H1 (cell line): ENCODE results near the gene VPS13D. TPM values are rescaled to one million over a fixed set of nuclear protein-coding genes. Genes with fewer than 3 reads are reported as not detected.

Experiments
- CTCF ChIA-PET: fragments of 300-600 bp; sonication (Branson Sonifier 250); formaldehyde crosslinking; loops from one replicate; lab custom pipeline; 2021; ENCODE audit not compliant: partially characterized antibody; lab: Charles Lee
- POLR2A ChIA-PET: fragments of 300-600 bp; sonication (Branson Sonifier 250); formaldehyde crosslinking; loops from one replicate; lab custom pipeline; 2021; ENCODE audit warnings: inconsistent platforms; ENCODE audit not compliant: partially characterized antibody; lab: Charles Lee
- DNase-seq, 2 experiments: peaks; one replicate each; pipeline versions ENCODE4 v3.0.0 to v3.0.0-alpha.2; 2010 to 2022; ENCODE audit warnings: low spot score in 2 of 2, low read depth in 1 of 2, mixed read lengths in 1 of 2
- FAIRE-seq: peaks from 2 replicates; lab custom pipeline; 2011; peaks lifted over from hg19 to GRCh38; lab: Jason Lieb, UNC
- H2AFZ ChIP-seq: 2 replicates; pipeline ENCODE4 v1.8.1; 2012; ENCODE audit warnings: low read length, inconsistent platforms
- H2AK5ac ChIP-seq: 2 replicates; pipeline ENCODE4 v1.6.1; 2013; ENCODE audit warnings: low read depth, low read length
- H2BK120ac ChIP-seq: replicated peaks from 2 replicates; pipeline ENCODE3; 2013; ENCODE audit warnings: low read depth, low read length, inconsistent platforms
- H2BK12ac ChIP-seq: 2 replicates; pipeline ENCODE4 v1.6.1; 2013; ENCODE audit warnings: low read depth, low read length
- H2BK15ac ChIP-seq: 2 replicates; pipeline ENCODE4 v1.6.1; 2013; ENCODE audit warnings: low read length
- H2BK20ac ChIP-seq: 2 replicates; pipeline ENCODE4 v1.6.1; 2013; ENCODE audit warnings: low read length
- H2BK5ac ChIP-seq: 2 replicates; pipeline ENCODE4 v1.6.1; 2013; ENCODE audit warnings: low read depth, low read length
- H3K14ac ChIP-seq: 2 replicates; pipeline ENCODE4 v1.6.1; 2013; ENCODE audit warnings: inconsistent platforms; ENCODE audit not compliant: insufficient read length
- H3K18ac ChIP-seq: 2 replicates; pipeline ENCODE4 v1.6.1; 2013; ENCODE audit warnings: low read length; ENCODE audit errors: extremely low read depth
- H3K23ac ChIP-seq: 2 replicates; pipeline ENCODE4 v1.6.1; 2013; ENCODE audit warnings: inconsistent platforms; ENCODE audit not compliant: insufficient read length
- H3K23me2 ChIP-seq: 2 replicates; pipeline ENCODE4 v1.6.1; 2013; ENCODE audit warnings: low read depth, low read length
- H3K27ac ChIP-seq: 2 replicates; pipeline ENCODE4 v1.6.1; 2011; ENCODE audit warnings: low read depth, low read length, inconsistent platforms
- H3K27me3 ChIP-seq, 4 experiments: replicated peaks in 1 of 4; 1 replicate in 1 of 4; 2 replicates in 3 of 4; pipeline versions ENCODE4 v1.6.1 to v1.8.1; 2011 to 2013; ENCODE audit warnings: low read length in 3 of 4, mild to moderate bottlenecking in 3 of 4, inconsistent platforms in 2 of 4, mixed read lengths in 2 of 4, moderate library complexity in 1 of 4; ENCODE audit not compliant: control insufficient read depth in 3 of 4, insufficient read depth in 3 of 4; ENCODE audit errors: extremely low read depth in 1 of 4
- H3K36me3 ChIP-seq, 4 experiments: 2 replicates each; pipeline versions ENCODE4 v1.6.1 to v1.8.1; 2011 to 2013; ENCODE audit warnings: mild to moderate bottlenecking in 4 of 4, low read length in 3 of 4, moderate library complexity in 2 of 4, control low read depth in 1 of 4, inconsistent platforms in 1 of 4; ENCODE audit not compliant: insufficient read depth in 4 of 4, control insufficient read depth in 2 of 4
- H3K4ac ChIP-seq: replicated peaks from 2 replicates; pipeline ENCODE3; 2013; ENCODE audit warnings: low read length, low read depth, mixed read lengths, inconsistent platforms; ENCODE audit not compliant: insufficient read length
- H3K4me1 ChIP-seq, 4 experiments: replicated peaks in 1 of 4; 1 replicate in 1 of 4; 2 replicates in 3 of 4; pipeline versions ENCODE4 v1.6.1 to v1.8.1; 2011 to 2013; ENCODE audit warnings: low read length in 3 of 4, inconsistent platforms in 2 of 4, mixed read lengths in 1 of 4; ENCODE audit not compliant: insufficient read depth in 4 of 4, control insufficient read depth in 3 of 4
- H3K4me2 ChIP-seq, 2 experiments: 2 replicates each; pipeline versions ENCODE4 v1.6.1 to v1.8.1; 2011 to 2013; ENCODE audit warnings: low read depth in 2 of 2, low read length in 2 of 2, control low read depth in 1 of 2, inconsistent platforms in 1 of 2, mild to moderate bottlenecking in 1 of 2; ENCODE audit not compliant: insufficient read depth in 1 of 2
- H3K4me3 ChIP-seq, 4 experiments: fragments of 200-600, 300-600 bp in 1 of 4; sonication (generic), shearing (Covaris generic), sonication (Bioruptor Twin) in 1 of 4; 2 replicates each; pipeline versions ENCODE4 v1.5.1 to v1.8.1; 2011 to 2016; ENCODE audit warnings: low read length in 4 of 4, low read depth in 3 of 4, control low read depth in 2 of 4, inconsistent platforms in 2 of 4, mild to moderate bottlenecking in 2 of 4, mixed read lengths in 1 of 4, moderate library complexity in 1 of 4; ENCODE audit not compliant: insufficient read depth in 2 of 4; ENCODE audit errors: extremely low read depth in 1 of 4
- H3K56ac ChIP-seq: replicated peaks from 2 replicates; pipeline ENCODE3; 2013; ENCODE audit warnings: low read depth, mild to moderate bottlenecking, mixed read lengths, low read length, inconsistent platforms; ENCODE audit not compliant: insufficient read length
- H3K79me1 ChIP-seq: 2 replicates; pipeline ENCODE4 v1.6.1; 2013; ENCODE audit warnings: low read depth, low read length, control low read depth
- H3K79me2 ChIP-seq, 2 experiments: 2 replicates each; pipeline versions ENCODE4 v1.6.1 to v1.8.1; 2012 to 2013; ENCODE audit warnings: low read length in 2 of 2, mild to moderate bottlenecking in 2 of 2, inconsistent platforms in 1 of 2; ENCODE audit not compliant: insufficient read depth in 2 of 2, control insufficient read depth in 1 of 2
- H3K9ac ChIP-seq, 4 experiments: replicated peaks in 1 of 4; 1 replicate in 1 of 4; 2 replicates in 3 of 4; pipeline versions ENCODE4 v1.6.1 to v1.8.1; 2011 to 2013; ENCODE audit warnings: low read depth in 3 of 4, low read length in 3 of 4, control low read depth in 2 of 4, mild to moderate bottlenecking in 2 of 4, moderate library complexity in 2 of 4, inconsistent platforms in 1 of 4; ENCODE audit errors: extremely low read depth in 1 of 4
- H3K9me3 ChIP-seq, 2 experiments: 2 replicates each; pipeline versions ENCODE4 v1.6.1 to v1.8.1; 2012 to 2013; ENCODE audit warnings: mild to moderate bottlenecking in 2 of 2, moderate library complexity in 2 of 2, control low read depth in 1 of 2, inconsistent platforms in 1 of 2, low read depth in 1 of 2, low read length in 1 of 2, mixed read lengths in 1 of 2; ENCODE audit not compliant: insufficient read depth in 2 of 2
- H4K20me1 ChIP-seq, 2 experiments: replicated peaks in 1 of 2; 2 replicates each; pipeline versions ENCODE3 to v1.8.1; 2011 to 2013; ENCODE audit warnings: inconsistent platforms in 2 of 2, low read length in 2 of 2, mild to moderate bottlenecking in 1 of 2; ENCODE audit not compliant: insufficient read depth in 2 of 2, control insufficient read depth in 1 of 2
- H4K5ac ChIP-seq: 2 replicates; pipeline ENCODE4 v1.6.1; 2013; ENCODE audit warnings: low read length, low read depth, mixed read lengths, inconsistent platforms; ENCODE audit not compliant: insufficient read length
- H4K8ac ChIP-seq: 2 replicates; pipeline ENCODE4 v1.8.0; 2013; ENCODE audit warnings: mild to moderate bottlenecking, moderate library complexity, low read length, inconsistent platforms; ENCODE audit not compliant: insufficient read depth; ENCODE audit errors: extremely low read depth
- H4K91ac ChIP-seq: replicated peaks from 2 replicates; pipeline ENCODE3; 2013; ENCODE audit warnings: low read length, mixed read lengths, inconsistent platforms; ENCODE audit not compliant: insufficient read length
- CHD1 ChIP-seq: IDR thresholded peaks from 2 replicates; pipeline ENCODE4 v1.6.1; 2012; ENCODE audit warnings: low read depth, low read length, improper control_type of control experiment
- CREB1 ChIP-seq: IDR thresholded peaks from 2 replicates; pipeline ENCODE4 v1.6.1; 2012; ENCODE audit warnings: inconsistent platforms
- GABPA ChIP-seq: IDR thresholded peaks from 2 replicates; pipeline ENCODE4 v1.6.1; 2011; ENCODE audit warnings: mild to moderate bottlenecking, low read length, moderate library complexity, borderline replicate concordance; ENCODE audit not compliant: insufficient read depth
- PHF8 ChIP-seq: fragments of 200-600 bp; sonication (generic); conservative IDR thresholded peaks from 2 replicates; pipeline ENCODE4 v1.7.1; 2012; ENCODE audit warnings: low read depth, mild to moderate bottlenecking, inconsistent platforms, low read length, moderate library complexity
- RBBP5 ChIP-seq: IDR thresholded peaks from 2 replicates; pipeline ENCODE4 v1.7.1; 2012; ENCODE audit warnings: low read depth, mild to moderate bottlenecking, inconsistent platforms, low read length, moderate library complexity, borderline replicate concordance
- SIX5 ChIP-seq: IDR thresholded peaks from 2 replicates; pipeline ENCODE4 v1.6.1; 2011; ENCODE audit warnings: mild to moderate bottlenecking, low read depth, low read length
- WGBS, 2 experiments: shearing (Covaris generic) in 1 of 2; methylation state at CpG; one replicate each; pipeline versions ENCODE4 v1.1.6 to v1.1.7; 2013 to 2015; ENCODE audit warnings: low lambda C conversion rate in 2 of 2, mixed read lengths in 2 of 2, inconsistent platforms in 1 of 2, low coverage in 1 of 2, missing lambda C conversion rate in 1 of 2; ENCODE audit not compliant: insufficient replicate concordance in 2 of 2, insufficient coverage in 1 of 2, insufficient read length in 1 of 2; ENCODE audit errors: extremely low coverage in 1 of 2, missing lambda C conversion rate in 1 of 2; 5-methylcytosine and 5-hydroxymethylcytosine counted together
- polyA plus RNA-seq, 7 experiments: library from polyadenylated mRNA; depleted of rRNA in 3 of 7; stranded (reverse) in 5 of 7; unstranded in 2 of 7; fragments of >200 nt in 5 of 7; fragments of 200-250 nt in 2 of 7; gene quantifications; 1 replicate in 5 of 7; 2 replicates in 1 of 7; 4 replicates in 1 of 7; pipeline versions ENCODE4 v1.2.1 to v1.2.3, GENCODE V29; 2011 to 2013; ENCODE audit warnings: missing spikeins in 2 of 7, mixed read lengths in 2 of 7
- total RNA-seq: library from RNA; stranded (reverse); fragmentation: NEBNext Ultra II Directional; extraction: Animal tissue kit (Norgen Biotek cat#: 25700); gene quantifications from 2 replicates; pipeline ENCODE4 v1.2.1, GENCODE V29; 2021

The VPS13D gene
- total and polyA plus RNA-seq, 2 of the 8 experiments (the other 6 are each of a cell fraction or from before 2014, with no cell fraction given): 10.9 to 31.2 TPM

DNA sequence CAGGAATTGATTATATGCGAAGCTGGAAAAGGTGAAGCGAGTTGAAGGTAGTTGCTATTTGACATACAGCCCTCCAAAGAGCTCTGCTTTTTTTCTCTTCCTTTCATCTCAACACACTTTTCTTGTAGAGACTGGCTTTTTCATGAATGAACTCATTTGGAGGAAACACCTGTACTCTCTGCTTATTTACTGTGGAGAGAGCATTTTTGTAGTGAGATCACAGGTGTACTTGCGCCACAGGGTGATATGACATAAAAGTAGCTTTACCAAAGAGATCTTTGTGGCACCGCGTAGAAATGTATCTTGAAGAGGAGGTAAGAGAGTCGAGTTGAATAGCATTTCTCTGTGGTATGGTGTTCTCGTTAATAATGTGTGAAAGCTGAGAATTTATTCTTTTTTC lies 187.6 kb downstream of the VPS13D start:
- Histone ChIP-seq H3K79me1 (no peaks in the 10 kb centered on the region), H3K27ac (no peak overlapping the region), H2AK5ac (no peak overlapping the region), H4K8ac (no peak overlapping the region), H3K36me3 (peaks cover 0 to 10% (median 2%) of the 10 kb centered on the region in 4 experiments; a peak in 2 of 8 replicates), H3K9ac (no peak overlapping the region), H2BK15ac (no peak overlapping the region), H3K4me3 (no peak overlapping the region), H3K79me2 (no peaks in the 10 kb centered on the region), H3K14ac (no peak overlapping the region), H3K27me3 (no peaks in the 10 kb centered on the region), H3K9me3 (no peaks in the 10 kb centered on the region), H2BK5ac (no peak overlapping the region), H3K18ac (no peak overlapping the region), H4K91ac (no peak overlapping the region), H2BK12ac (no peak overlapping the region), H2BK120ac (no peak overlapping the region), H3K23ac (no peak overlapping the region), H3K4me1 (no peaks in the 10 kb centered on the region), H3K4ac (no peak overlapping the region), H4K20me1 (no peaks in the 10 kb centered on the region), H3K23me2 (no peaks in the 10 kb centered on the region), H2AFZ (no peak overlapping the region), H3K4me2 (no peak overlapping the region), H3K56ac (no peak overlapping the region), H2BK20ac (no peak overlapping the region), H4K5ac (no peak overlapping the region)
- ChIA-PET CTCF (interaction anchor here (1.2 to 2.6 kb wide), 4 partner anchors 10 to 243 kb away, joined by 3 to 15 read pairs (median 8); no protein-coding TSS in a partner anchor), POLR2A (no interaction called here)
- no peak for DNase-seq
- no peak for FAIRE-seq
- WGBS, 2 experiments: 97% methylated on average over 7 of the region's 7 CpGs; no CpG with 5 or more reads in 1 of the 2 experiments
- TF ChIP-seq CREB1 (no peak), GABPA (no peak), CHD1 (no peak), PHF8 (no peak), SIX5 (no peak), RBBP5 (no peak)
- TF ChIP-seq, all 59 proteins: peak for 0
